ENCODE results near the gene OR52E2.

The OR52E2 gene

GRCh38 chr11:5083602-5084001 is 24.2 kb upstream of the OR52E2 start:
- Histone ChIP-seq H3K79me2 (ENCODE audit: control insufficient read depth, insufficient read depth, low read length, poor library complexity) (no peaks in the 10 kb centered on the region), H3K4me1 (ENCODE audit: control insufficient read depth in 1 of 2, insufficient read depth in 2 of 2, low read length in 2 of 2) (no peaks in the 10 kb centered on the region), H3K23ac (ENCODE audit: low read length) (no peak overlapping the region), H4K91ac (ENCODE audit: low read depth, low read length) (no peak overlapping the region), H3K9ac (ENCODE audit: low read length) (no peak overlapping the region), H3K79me1 (ENCODE audit: low read length) (no peaks in the 10 kb centered on the region), H2AK5ac (ENCODE audit: low read length) (no peak overlapping the region), H3K9me3 (ENCODE audit: insufficient read depth, low read depth, low read length) (no peaks in the 10 kb centered on the region), H4K12ac (ENCODE audit: low read depth, low read length) (no peak overlapping the region), H3K4me2 (ENCODE audit: low read length) (no peak overlapping the region), H3K18ac (ENCODE audit: low read length) (no peak overlapping the region), H3K14ac (ENCODE audit: low read length) (no peak overlapping the region), H2BK120ac (ENCODE audit: insufficient read depth, low read length, poor library complexity) (no peak overlapping the region), H3K36me3 (ENCODE audit: control insufficient read depth in 1 of 2, insufficient read depth in 2 of 2, low read length in 2 of 2) (no peaks in the 10 kb centered on the region), H3K27ac (ENCODE audit: low read depth, low read length) (no peak overlapping the region), H3K4ac (ENCODE audit: low read depth, low read length) (no peak overlapping the region), H4K8ac (ENCODE audit: low read depth, low read length) (no peak overlapping the region), H2AFZ (ENCODE audit: insufficient read depth, low read length, poor library complexity) (no peak overlapping the region), H2BK12ac (ENCODE audit: low read length) (no peak overlapping the region), H2BK5ac (ENCODE audit: low read depth, low read length, poor library complexity) (no peak overlapping the region), H3K27me3 (ENCODE audit: insufficient read depth, low read length) (no peaks in the 10 kb centered on the region), H3K4me3 (ENCODE audit: low read depth, low read length) (no peak overlapping the region)
- no peak for DNase-seq

GRCh38 chr11:5081405-5081804 is 22.0 kb upstream of the OR52E2 start:
- no peak overlapping the region for H4K8ac ChIP-seq (ENCODE audit: low read depth, low read length)
- no peaks in the 10 kb centered on the region for H3K27me3 ChIP-seq (ENCODE audit: insufficient read depth, low read length)
- H3K9ac ChIP-seq (ENCODE audit: low read length), result no peak overlapping the region
- no CpG with 5 or more reads among the region's 2 CpGs for WGBS (ENCODE audit: extremely low coverage, insufficient coverage, insufficient read length)
- H3K79me1 ChIP-seq (ENCODE audit: low read length), result no peaks in the 10 kb centered on the region
- no peak overlapping the region for H4K91ac ChIP-seq (ENCODE audit: low read depth, low read length)
- no peaks in the 10 kb centered on the region for H3K36me3 ChIP-seq (ENCODE audit: control insufficient read depth in 1 of 2, insufficient read depth in 2 of 2, low read length in 2 of 2)
- no peaks in the 10 kb centered on the region for H3K4me1 ChIP-seq (ENCODE audit: control insufficient read depth in 1 of 2, insufficient read depth in 2 of 2, low read length in 2 of 2)
- no peak overlapping the region for H2BK120ac ChIP-seq (ENCODE audit: insufficient read depth, low read length, poor library complexity)
- H3K9me3 ChIP-seq (ENCODE audit: insufficient read depth, low read depth, low read length), result no peaks in the 10 kb centered on the region
- no peak overlapping the region for H2AK5ac ChIP-seq (ENCODE audit: low read length)
- H3K4ac ChIP-seq (ENCODE audit: low read depth, low read length), result no peak overlapping the region
- no peak overlapping the region for H2AFZ ChIP-seq (ENCODE audit: insufficient read depth, low read length, poor library complexity)
- peak in 1 of 2 donors; percentile 0 for DNase-seq
- no peak overlapping the region for H3K4me2 ChIP-seq (ENCODE audit: low read length)
- H3K14ac ChIP-seq (ENCODE audit: low read length), result no peak overlapping the region
- H3K4me3 ChIP-seq (ENCODE audit: low read depth, low read length), result no peak overlapping the region
- H3K79me2 ChIP-seq (ENCODE audit: control insufficient read depth, insufficient read depth, low read length, poor library complexity), result no peaks in the 10 kb centered on the region
- H3K18ac ChIP-seq (ENCODE audit: low read length), result no peak overlapping the region
- H2BK5ac ChIP-seq (ENCODE audit: low read depth, low read length, poor library complexity), result no peak overlapping the region
- H3K23ac ChIP-seq (ENCODE audit: low read length), result no peak overlapping the region
- no peak overlapping the region for H4K12ac ChIP-seq (ENCODE audit: low read depth, low read length)
- no peak overlapping the region for H2BK12ac ChIP-seq (ENCODE audit: low read length)
- no peak overlapping the region for H3K27ac ChIP-seq (ENCODE audit: low read depth, low read length)

GRCh38 chr11:5071799-5072198 is 12.4 kb upstream of the OR52E2 start:
- H2BK120ac ChIP-seq (ENCODE audit: insufficient read depth, low read length, poor library complexity), result no peak overlapping the region
- H2BK5ac ChIP-seq (ENCODE audit: low read depth, low read length, poor library complexity), result no peak overlapping the region
- H3K18ac ChIP-seq (ENCODE audit: low read length), result no peak overlapping the region
- H3K79me2 ChIP-seq (ENCODE audit: control insufficient read depth, insufficient read depth, low read length, poor library complexity), result no peaks in the 10 kb centered on the region
- no CpG with 5 or more reads among the region's 3 CpGs for WGBS (ENCODE audit: extremely low coverage, insufficient coverage, insufficient read length)
- no peak overlapping the region for H2BK12ac ChIP-seq (ENCODE audit: low read length)
- no peak overlapping the region for H3K9ac ChIP-seq (ENCODE audit: low read length)
- DNase-seq, result no peak
- H3K23ac ChIP-seq (ENCODE audit: low read length), result no peak overlapping the region
- no peak overlapping the region for H4K8ac ChIP-seq (ENCODE audit: low read depth, low read length)
- H3K14ac ChIP-seq (ENCODE audit: low read length), result no peak overlapping the region
- H3K79me1 ChIP-seq (ENCODE audit: low read length), result no peaks in the 10 kb centered on the region
- H4K12ac ChIP-seq (ENCODE audit: low read depth, low read length), result no peak overlapping the region
- no peaks in the 10 kb centered on the region for H3K4me1 ChIP-seq (ENCODE audit: control insufficient read depth in 1 of 2, insufficient read depth in 2 of 2, low read length in 2 of 2)
- no peak overlapping the region for H2AK5ac ChIP-seq (ENCODE audit: low read length)
- no peak overlapping the region for H3K4ac ChIP-seq (ENCODE audit: low read depth, low read length)
- H3K4me2 ChIP-seq (ENCODE audit: low read length), result no peak overlapping the region
- H3K4me3 ChIP-seq (ENCODE audit: low read depth, low read length), result no peak overlapping the region
- H2AFZ ChIP-seq (ENCODE audit: insufficient read depth, low read length, poor library complexity), result no peak overlapping the region
- no peaks in the 10 kb centered on the region for H3K9me3 ChIP-seq (ENCODE audit: insufficient read depth, low read depth, low read length)
- no peak overlapping the region for H4K91ac ChIP-seq (ENCODE audit: low read depth, low read length)
- H3K36me3 ChIP-seq (ENCODE audit: control insufficient read depth in 1 of 2, insufficient read depth in 2 of 2, low read length in 2 of 2), result no peaks in the 10 kb centered on the region
- no peak overlapping the region for H3K27ac ChIP-seq (ENCODE audit: low read depth, low read length)
- H3K27me3 ChIP-seq (ENCODE audit: insufficient read depth, low read length), result no peaks in the 10 kb centered on the region

- Histone ChIP-seq H3K4me2 (ENCODE audit: low read length) (no peak within 1 kb of the TSS), H2AK5ac (ENCODE audit: low read length) (no peak within 1 kb of the TSS), H3K9me3 (ENCODE audit: insufficient read depth, low read depth, low read length) (no peaks in the 10 kb centered on the region), H4K12ac (ENCODE audit: low read depth, low read length) (no peak within 1 kb of the TSS), H4K91ac (ENCODE audit: low read depth, low read length) (no peak within 1 kb of the TSS), H3K4ac (ENCODE audit: low read depth, low read length) (no peak within 1 kb of the TSS), H3K9ac (ENCODE audit: low read length) (no peak within 1 kb of the TSS), H3K18ac (ENCODE audit: low read length) (no peak within 1 kb of the TSS), H2AFZ (ENCODE audit: insufficient read depth, low read length, poor library complexity) (no peak within 1 kb of the TSS), H3K79me1 (ENCODE audit: low read length) (no peaks in the 10 kb centered on the region), H3K27ac (ENCODE audit: low read depth, low read length) (no peak within 1 kb of the TSS), H3K36me3 (ENCODE audit: control insufficient read depth in 1 of 2, insufficient read depth in 2 of 2, low read length in 2 of 2) (no peaks in the 10 kb centered on the region), H2BK120ac (ENCODE audit: insufficient read depth, low read length, poor library complexity) (no peak within 1 kb of the TSS), H4K8ac (ENCODE audit: low read depth, low read length) (no peak within 1 kb of the TSS), H3K4me1 (ENCODE audit: control insufficient read depth in 1 of 2, insufficient read depth in 2 of 2, low read length in 2 of 2) (no peaks in the 10 kb centered on the region), H3K79me2 (ENCODE audit: control insufficient read depth, insufficient read depth, low read length, poor library complexity) (no peaks in the 10 kb centered on the region), H3K27me3 (ENCODE audit: insufficient read depth, low read length) (no peaks in the 10 kb centered on the region), H2BK12ac (ENCODE audit: low read length) (no peak within 1 kb of the TSS), H3K4me3 (ENCODE audit: low read depth, low read length) (no peak within 1 kb of the TSS), H3K14ac (ENCODE audit: low read length) (no peak within 1 kb of the TSS), H2BK5ac (ENCODE audit: low read depth, low read length, poor library complexity) (no peak within 1 kb of the TSS), H3K23ac (ENCODE audit: low read length) (no peak within 1 kb of the TSS)
- DNase-seq, result no peak
- WGBS (ENCODE audit: extremely low coverage, insufficient coverage, insufficient read length), result no CpG with 5 or more reads among the region's 3 CpGs
These were observed 9.8 kb upstream of the OR52E2 start, which contains the start of gene OR52E1 for GRCh38 chr11:5069272-5069671. Gene OR52E1, plus strand, starts transcription at chr11:5069572.
